SK-N-SH treated with all-trans-retinoic acid at 6 μM for 48 hours (cell line): ENCODE measurements around the gene ADAM33.

Experiments
- ATAC-seq: fragments of 200-7000 bp; cut with Tn5 transposase; 3 replicates; pipeline ENCODE4 v1.9.1; 2020; ENCODE audit warnings: mild to moderate bottlenecking, moderate library complexity
- ARNTL ChIP-seq: fragments of 450-650 bp; formaldehyde crosslinking; IDR thresholded peaks from 2 replicates; pipeline ENCODE4 v1.5.0; 2020; ENCODE audit warnings: low read depth, mild to moderate bottlenecking, moderate library complexity, borderline replicate concordance
- BACH2 ChIP-seq: fragments of 250-450 bp; sonication (Bioruptor Pico); IDR thresholded peaks from 2 replicates; pipeline ENCODE4 v1.9.0; 2021; ENCODE audit warnings: mild to moderate bottlenecking, borderline replicate concordance
- CREB5 ChIP-seq: fragments of 250-450 bp; sonication (Bioruptor Pico); IDR thresholded peaks from 2 replicates; pipeline ENCODE4 v1.5.1; 2020; ENCODE audit warnings: low read depth, mild to moderate bottlenecking, moderate library complexity
- CSDC2 ChIP-seq: fragments of 250-450 bp; sonication (Bioruptor Pico); IDR thresholded peaks from 2 replicates; pipeline ENCODE4 v1.5.0; 2020; ENCODE audit warnings: mild to moderate bottlenecking, moderate library complexity
- CSRNP3 ChIP-seq: fragments of 250-450 bp; sonication (Bioruptor Pico); IDR thresholded peaks from 2 replicates; pipeline ENCODE4 v1.5.1; 2021; ENCODE audit warnings: mild to moderate bottlenecking, moderate library complexity
- ESRRG ChIP-seq: fragments of 250-450 bp; sonication (Bioruptor Pico); IDR thresholded peaks from 2 replicates; pipeline ENCODE4 v1.6.1; 2021; ENCODE audit warnings: mild to moderate bottlenecking
- GLIS3 ChIP-seq: fragments of 250-450 bp; sonication (Bioruptor Pico); IDR thresholded peaks from 2 replicates; pipeline ENCODE4 v1.5.0; 2020; ENCODE audit warnings: mild to moderate bottlenecking, moderate library complexity
- ISL1 ChIP-seq: fragments of 250-450 bp; sonication (Bioruptor Pico); IDR thresholded peaks from 2 replicates; pipeline ENCODE4 v2.1.2; 2022; ENCODE audit warnings: mild to moderate bottlenecking, moderate library complexity
- POU6F1 ChIP-seq: fragments of 250-450 bp; sonication (Bioruptor Pico); IDR thresholded peaks from 2 replicates; pipeline ENCODE4 v1.8.0; 2021; ENCODE audit warnings: low read depth, mild to moderate bottlenecking, moderate library complexity, borderline replicate concordance
- PPARA ChIP-seq: fragments of 250-450 bp; sonication (Bioruptor Pico); IDR thresholded peaks from 2 replicates; pipeline ENCODE4 v1.5.0; 2020; ENCODE audit warnings: mild to moderate bottlenecking, borderline replicate concordance
- SNAI2 ChIP-seq: fragments of 250-450 bp; sonication (Bioruptor Pico); IDR thresholded peaks from 2 replicates; pipeline ENCODE4 v1.5.0; 2020; ENCODE audit warnings: mild to moderate bottlenecking, moderate library complexity
- TCF4 ChIP-seq: fragments of 250-450 bp; sonication (Bioruptor Pico); IDR thresholded peaks from 2 replicates; pipeline ENCODE4 v1.8.0; 2021; ENCODE audit warnings: mild to moderate bottlenecking, moderate library complexity, borderline replicate concordance
- TOX ChIP-seq: fragments of 250-450 bp; sonication (Bioruptor Pico); IDR thresholded peaks from 2 replicates; pipeline ENCODE4 v1.8.0; 2021; ENCODE audit warnings: mild to moderate bottlenecking, moderate library complexity, borderline replicate concordance
- TSHZ2 ChIP-seq: fragments of 250-450 bp; sonication (Bioruptor Pico); IDR thresholded peaks from 2 replicates; pipeline ENCODE4 v1.5.0; 2020; ENCODE audit warnings: mild to moderate bottlenecking, moderate library complexity
- ZC3H10 ChIP-seq: fragments of 250-450 bp; sonication (Bioruptor Pico); IDR thresholded peaks from 2 replicates; pipeline ENCODE4 v1.5.1; 2021; ENCODE audit warnings: mild to moderate bottlenecking, moderate library complexity
- ZFP3 ChIP-seq: fragments of 250-450 bp; sonication (Bioruptor Pico); IDR thresholded peaks from 2 replicates; pipeline ENCODE4 v1.5.0; 2020; ENCODE audit warnings: mild to moderate bottlenecking, moderate library complexity
- ZFP30 ChIP-seq: fragments of 450-650 bp; formaldehyde crosslinking; IDR thresholded peaks from 2 replicates; pipeline ENCODE4 v1.5.0; 2022; ENCODE audit warnings: mild to moderate bottlenecking, moderate library complexity
- ZNF565 ChIP-seq: fragments of 450-650 bp; formaldehyde crosslinking; conservative IDR thresholded peaks from 2 replicates; pipeline ENCODE4 v1.5.0; 2020; ENCODE audit warnings: low read depth, mild to moderate bottlenecking, moderate library complexity
- ZNF70 ChIP-seq: fragments of 450-650 bp; formaldehyde crosslinking; IDR thresholded peaks from 2 replicates; pipeline ENCODE4 v1.5.0; 2020; ENCODE audit warnings: mild to moderate bottlenecking, moderate library complexity
- ZNF8 ChIP-seq: fragments of 450-650 bp; formaldehyde crosslinking; IDR thresholded peaks from 2 replicates; pipeline ENCODE4 v1.5.0; 2020; ENCODE audit warnings: mild to moderate bottlenecking, moderate library complexity

Gene ADAM33

GRCh38 chr20:3696200-3696599 lies 14.4 kb upstream of the ADAM33 start:
- ATAC-seq: no peak
- no peak for TF ChIP-seq ZFP30 (CRISPR knock-in tag)
- no peak for TF ChIP-seq ZNF8 (CRISPR knock-in tag)
- TF ChIP-seq GLIS3 (CRISPR knock-in tag): no peak
- TF ChIP-seq ISL1 (CRISPR knock-in tag): no peak
- no peak for TF ChIP-seq ZFP3
- TF ChIP-seq TSHZ2: no peak
- TF ChIP-seq SNAI2 (CRISPR knock-in tag): no peak
- no peak for TF ChIP-seq ARNTL
- no peak for TF ChIP-seq PPARA (CRISPR knock-in tag)
- TF ChIP-seq CSDC2 (CRISPR knock-in tag): no peak
- TF ChIP-seq TCF4 (CRISPR knock-in tag): no peak
- TF ChIP-seq, all 23 proteins: peak for 0

- ATAC-seq: no peak
- TF ChIP-seq SNAI2 (CRISPR knock-in tag) (no peak), TOX (CRISPR knock-in tag) (no peak), BACH2 (CRISPR knock-in tag) (no peak), CSDC2 (CRISPR knock-in tag) (no peak), ZFP3 (no peak), ZC3H10 (CRISPR knock-in tag) (no peak), ZNF565 (no peak)
Observed at GRCh38 chr20:3694864-3695263, 13.1 kb upstream of the ADAM33 start.

GRCh38 chr20:3693376-3693775 lies 11.6 kb upstream of the ADAM33 start:
- no peak for ATAC-seq
- TF ChIP-seq ISL1 (CRISPR knock-in tag) (no peak), TSHZ2 (no peak), ZFP30 (CRISPR knock-in tag) (no peak), ZFP3 (no peak), BACH2 (CRISPR knock-in tag) (no peak), POU6F1 (CRISPR knock-in tag) (no peak), ESRRG (CRISPR knock-in tag) (no peak), ZNF8 (CRISPR knock-in tag) (no peak), CREB5 (no peak)

- no peak for ATAC-seq
- TF ChIP-seq ESRRG (CRISPR knock-in tag) (no peak), ZNF8 (CRISPR knock-in tag) (no peak), TSHZ2 (no peak), GLIS3 (CRISPR knock-in tag) (no peak), ZNF70 (CRISPR knock-in tag) (no peak), ZNF565 (no peak), ZFP30 (CRISPR knock-in tag) (no peak), CSRNP3 (no peak), POU6F1 (CRISPR knock-in tag) (no peak), ARNTL (no peak), BACH2 (CRISPR knock-in tag) (no peak), ZFP3 (no peak), PPARA (CRISPR knock-in tag) (no peak)
Observed at GRCh38 chr20:3692706-3693294, 11.0 kb upstream of the ADAM33 start.
